Muscle layer of duodenum (tissue), 2 donors: ENCODE data around the gene ASXL1.

ENCODE experiments used
- H3K27ac ChIP-seq: one replicate; pipeline ENCODE4 v1.7.0; 2013; ENCODE audit warnings: mild to moderate bottlenecking, low read length
- H3K27me3 ChIP-seq: one replicate; pipeline ENCODE4 v1.7.0; 2013; ENCODE audit warnings: low read depth, mild to moderate bottlenecking, control low read depth, low read length
- H3K36me3 ChIP-seq, 2 donors: one replicate each; pipeline ENCODE4 v1.7.0; 2013; ENCODE audit warnings: low read length in 2 of 2, control low read depth in 1 of 2, mild to moderate bottlenecking in 1 of 2; ENCODE audit not compliant: insufficient read depth in 2 of 2, control insufficient read depth in 1 of 2
- H3K4me1 ChIP-seq, 2 donors: one replicate each; pipeline ENCODE4 v1.7.0; 2013; ENCODE audit warnings: low read length in 2 of 2, mild to moderate bottlenecking in 2 of 2, control low read depth in 1 of 2, moderate library complexity in 1 of 2; ENCODE audit not compliant: insufficient read depth in 2 of 2, control insufficient read depth in 1 of 2
- H3K4me3 ChIP-seq, 2 donors: one replicate each; pipeline ENCODE4 v1.7.0; 2013; ENCODE audit warnings: low read length in 2 of 2, low read depth in 1 of 2, mild to moderate bottlenecking in 1 of 2
- H3K9me3 ChIP-seq, 2 donors: one replicate each; pipeline ENCODE4 v1.7.0; 2013; ENCODE audit warnings: low read length in 2 of 2, control low read depth in 1 of 2, mild to moderate bottlenecking in 1 of 2; ENCODE audit not compliant: control insufficient read depth in 1 of 2
- donor health status: healthy.

Gene ASXL1

GRCh38 chr20:32435449-32436107 lies 77.4 kb downstream of the ASXL1 start:
- peaks cover 78 to 87% of the 10 kb centered on the region in 2 donors for H3K36me3 ChIP-seq
- no peak overlapping the region for H3K27ac ChIP-seq
- no peaks in the 10 kb centered on the region for H3K4me1 ChIP-seq
- H3K27me3 ChIP-seq: no peaks in the 10 kb centered on the region
- H3K9me3 ChIP-seq: no peaks in the 10 kb centered on the region
- no peak overlapping the region for H3K4me3 ChIP-seq

- H3K4me3 ChIP-seq: no peak overlapping the region
- H3K4me1 ChIP-seq: no peaks in the 10 kb centered on the region
- no peaks in the 10 kb centered on the region for H3K9me3 ChIP-seq
- H3K27me3 ChIP-seq: no peaks in the 10 kb centered on the region
- no peak overlapping the region for H3K27ac ChIP-seq
- peaks cover 73 to 80% of the 10 kb centered on the region in 2 donors for H3K36me3 ChIP-seq
Observed at GRCh38 chr20:32436142-32436861, 78.2 kb downstream of the ASXL1 start.

- Histone ChIP-seq H3K4me3 (no peak overlapping the region), H3K27me3 (no peaks in the 10 kb centered on the region), H3K4me1 (no peaks in the 10 kb centered on the region), H3K36me3 (peaks cover 72 to 74% of the 10 kb centered on the region in 2 donors), H3K27ac (no peak overlapping the region), H3K9me3 (no peaks in the 10 kb centered on the region)
Observed at GRCh38 chr20:32436968-32437367, 78.8 kb downstream of the ASXL1 start.

DNA sequence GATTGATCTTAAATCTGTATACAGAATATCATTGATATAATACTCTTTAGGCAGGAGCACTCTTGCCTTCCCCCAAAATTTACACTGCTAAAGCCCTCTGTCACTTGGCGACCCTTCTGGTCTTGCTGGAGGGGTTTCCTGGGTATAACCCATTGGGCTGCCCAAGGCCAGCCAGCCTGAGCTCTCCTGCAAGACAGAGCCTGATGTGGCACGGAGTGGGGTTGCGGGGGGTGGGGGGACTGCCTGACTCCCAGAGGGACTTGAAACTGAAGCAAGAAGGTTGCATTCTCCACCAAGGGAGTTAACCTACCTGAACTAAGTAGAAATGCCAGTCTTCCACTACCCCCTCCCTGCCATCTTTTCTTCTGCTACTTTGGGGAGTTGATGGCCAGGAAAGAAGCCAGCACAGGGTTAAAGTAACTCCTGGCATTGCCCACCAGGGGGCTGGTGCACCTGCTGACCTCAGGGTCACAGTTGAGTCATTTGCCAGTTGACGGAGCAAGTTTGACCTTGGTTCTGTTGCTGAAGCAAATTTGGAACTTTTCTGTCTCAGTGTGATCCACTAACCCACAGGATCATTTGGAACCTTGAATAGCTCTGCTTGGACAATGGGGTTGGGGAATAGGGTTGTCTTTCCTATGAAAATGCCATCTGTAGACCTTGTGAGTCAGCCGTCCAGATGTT lies 79.4 kb downstream of the ASXL1 start:
- Histone ChIP-seq H3K27me3 (no peaks in the 10 kb centered on the region), H3K4me3 (no peak overlapping the region), H3K36me3 (peaks cover 66 to 69% of the 10 kb centered on the region in 2 donors), H3K27ac (no peak overlapping the region), H3K4me1 (no peaks in the 10 kb centered on the region), H3K9me3 (no peaks in the 10 kb centered on the region)

- Histone ChIP-seq H3K4me3 (no peak overlapping the region), H3K9me3 (no peaks in the 10 kb centered on the region), H3K4me1 (no peaks in the 10 kb centered on the region), H3K27ac (no peak overlapping the region), H3K36me3 (peaks cover 58 to 64% of the 10 kb centered on the region in 2 donors), H3K27me3 (no peaks in the 10 kb centered on the region)
Observed at GRCh38 chr20:32438331-32438858, 80.3 kb downstream of the ASXL1 start.

GRCh38 chr20:32439132-32439829 lies 81.2 kb downstream of the ASXL1 start:
- Histone ChIP-seq H3K4me1 (no peaks in the 10 kb centered on the region), H3K36me3 (peaks cover 49 to 61% of the 10 kb centered on the region in 2 donors), H3K27me3 (no peaks in the 10 kb centered on the region), H3K9me3 (no peaks in the 10 kb centered on the region), H3K4me3 (no peak overlapping the region), H3K27ac (no peak overlapping the region)

- H3K27ac ChIP-seq: no peak overlapping the region
- no peaks in the 10 kb centered on the region for H3K27me3 ChIP-seq
- H3K36me3 ChIP-seq: peaks cover 40 to 54% of the 10 kb centered on the region in 2 donors
- no peaks in the 10 kb centered on the region for H3K4me1 ChIP-seq
- H3K9me3 ChIP-seq: no peaks in the 10 kb centered on the region
- no peak overlapping the region for H3K4me3 ChIP-seq
Observed at GRCh38 chr20:32440069-32440757, 82.1 kb downstream of the ASXL1 start.

GRCh38 chr20:32440758-32441078 lies 82.6 kb downstream of the ASXL1 start:
- H3K36me3 ChIP-seq: peaks cover 39 to 49% of the 10 kb centered on the region in 2 donors
- H3K9me3 ChIP-seq: no peaks in the 10 kb centered on the region
- H3K4me1 ChIP-seq: no peaks in the 10 kb centered on the region
- no peak overlapping the region for H3K27ac ChIP-seq
- no peak overlapping the region for H3K4me3 ChIP-seq
- H3K27me3 ChIP-seq: no peaks in the 10 kb centered on the region

- Histone ChIP-seq H3K36me3 (peaks cover 40 to 41% of the 10 kb centered on the region in 2 donors), H3K27me3 (no peaks in the 10 kb centered on the region), H3K27ac (no peak overlapping the region), H3K9me3 (no peaks in the 10 kb centered on the region), H3K4me3 (no peak overlapping the region), H3K4me1 (no peaks in the 10 kb centered on the region)
Observed at GRCh38 chr20:32441638-32442037, 83.5 kb downstream of the ASXL1 start.

DNA sequence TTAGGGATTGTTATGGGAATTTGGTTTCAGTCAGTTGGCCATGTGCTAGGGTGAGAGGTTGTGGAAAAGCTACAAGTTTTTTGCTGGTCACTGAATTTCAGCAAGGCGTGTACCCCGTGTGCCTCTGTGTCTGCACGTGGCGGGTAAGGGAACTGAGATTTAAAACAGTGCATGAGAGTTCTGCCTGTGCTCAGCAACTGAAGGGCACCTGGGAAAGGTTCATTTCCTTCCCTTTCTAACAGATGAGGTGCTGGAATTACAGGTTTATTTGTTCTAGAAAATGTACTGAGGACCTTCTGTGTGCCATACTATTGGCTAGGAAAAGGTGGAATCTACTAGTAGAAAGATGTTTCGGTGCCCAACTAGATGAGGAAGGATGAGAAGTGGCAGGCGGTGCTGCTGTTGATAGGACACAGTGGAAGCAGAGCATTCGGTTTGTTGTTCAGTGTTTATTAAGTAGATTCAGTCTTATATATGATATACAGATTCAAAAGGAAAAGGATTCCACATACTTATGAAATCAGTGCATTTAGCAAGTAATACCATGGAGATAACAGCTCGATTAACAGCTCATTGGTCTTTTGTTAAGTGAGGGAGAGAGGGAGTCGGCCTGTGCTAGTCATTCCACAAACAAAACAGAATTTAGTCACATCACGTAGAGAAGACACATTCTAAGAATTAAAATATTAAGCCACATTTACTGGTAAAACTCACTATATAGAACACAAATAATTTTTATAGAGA lies 84.7 kb downstream of the ASXL1 start:
- no peak overlapping the region for H3K27ac ChIP-seq

More for the DNA sequence above, 84.7 kb downstream of the ASXL1 start:
- Histone ChIP-seq H3K9me3 (no peaks in the 10 kb centered on the region), H3K36me3 (peaks cover 36 to 41% of the 10 kb centered on the region in 2 donors), H3K4me1 (peaks cover 0 to 3% of the 10 kb centered on the region in 2 donors), H3K27me3 (no peaks in the 10 kb centered on the region), H3K4me3 (no peak overlapping the region)
